Fibroblast of peridontal ligament (primary cell): ENCODE measurements around the gene FAM83E.
"Not testable (repeated sequence)": the region's sequence is repeated elsewhere in the genome, so short reads cannot be mapped to it uniquely, and the experiment has no call there.

Experiments
- DNase-seq: peaks from one replicate; pipeline ENCODE4 v3.0.0-alpha.2; 2010; ENCODE audit errors: extremely low read depth

FAM83E gene

GRCh38 chr19:48611872-48612271 is 3.0 kb downstream of the FAM83E start:
- no peak for DNase-seq

- no peak for DNase-seq
Observed at GRCh38 chr19:48609571-48610108, 5.2 kb downstream of the FAM83E start.

- DNase-seq: peak; percentile 44
Observed at GRCh38 chr19:48608798-48609263, 6.0 kb downstream of the FAM83E start.

- DNase-seq: no peak
Observed at GRCh38 chr19:48607359-48607755, 7.5 kb downstream of the FAM83E start.

- no peak for DNase-seq
Observed at GRCh38 chr19:48606463-48607358, 8.2 kb downstream of the FAM83E start, which contains the start of gene SPACA4. Gene SPACA4, plus strand, starts transcription at chr19:48606742. Its CDS starts 237 bp downstream, at chr19:48606979.

- DNase-seq: no peak
Observed at GRCh38 chr19:48603850-48604249, 11.0 kb downstream of the FAM83E start.

- DNase-seq: no peak
Observed at GRCh38 chr19:48603449-48603848, 11.4 kb downstream of the FAM83E start.

- no peak for DNase-seq
Observed at GRCh38 chr19:48603001-48603400, 11.9 kb downstream of the FAM83E start.

- no peak for DNase-seq
Observed at GRCh38 chr19:48600679-48601417, 14.0 kb downstream of the FAM83E start.

GRCh38 chr19:48598996-48599700 is 15.7 kb downstream of the FAM83E start:
- DNase-seq: no peak

- no peak for DNase-seq
Observed at GRCh38 chr19:48596679-48597465, 18.0 kb downstream of the FAM83E start.

- DNase-seq: no peak
Observed at GRCh38 chr19:48596237-48596636, 18.6 kb downstream of the FAM83E start.

- DNase-seq: no peak
Observed at GRCh38 chr19:48595833-48596232, 19.0 kb downstream of the FAM83E start.

- DNase-seq: no peak
Observed at GRCh38 chr19:48595171-48595570, 19.7 kb downstream of the FAM83E start.

- no peak for DNase-seq
Observed at GRCh38 chr19:48591021-48591420, 23.9 kb downstream of the FAM83E start.

GRCh38 chr19:48588670-48589401 is 26.0 kb downstream of the FAM83E start:
- DNase-seq: peak; percentile 76

- no peak for DNase-seq
Observed at GRCh38 chr19:48587387-48587786, 27.5 kb downstream of the FAM83E start.

GRCh38 chr19:48582168-48582567 is 32.7 kb downstream of the FAM83E start:
- no peak for DNase-seq

GRCh38 chr19:48578891-48579290 is 36.0 kb downstream of the FAM83E start:
- no peak for DNase-seq

- DNase-seq: not testable (repeated sequence)
Observed at GRCh38 chr19:48577908-48578307, 37.0 kb downstream of the FAM83E start.
